GM03348 (cell line): Measurements from ENCODE around the gene STOML1.
A peak's percentile ranks its signal among the peaks of the same experiment; 100 is the strongest.
"Not testable (repeated sequence)": the region's sequence is repeated elsewhere in the genome, so short reads cannot be mapped to it uniquely, and the experiment has no call there.

Experiments used
- DNase-seq: peaks from one replicate; pipeline ENCODE4 v3.0.0; 2012; ENCODE audit warnings: low spot score

STOML1 gene

DNA sequence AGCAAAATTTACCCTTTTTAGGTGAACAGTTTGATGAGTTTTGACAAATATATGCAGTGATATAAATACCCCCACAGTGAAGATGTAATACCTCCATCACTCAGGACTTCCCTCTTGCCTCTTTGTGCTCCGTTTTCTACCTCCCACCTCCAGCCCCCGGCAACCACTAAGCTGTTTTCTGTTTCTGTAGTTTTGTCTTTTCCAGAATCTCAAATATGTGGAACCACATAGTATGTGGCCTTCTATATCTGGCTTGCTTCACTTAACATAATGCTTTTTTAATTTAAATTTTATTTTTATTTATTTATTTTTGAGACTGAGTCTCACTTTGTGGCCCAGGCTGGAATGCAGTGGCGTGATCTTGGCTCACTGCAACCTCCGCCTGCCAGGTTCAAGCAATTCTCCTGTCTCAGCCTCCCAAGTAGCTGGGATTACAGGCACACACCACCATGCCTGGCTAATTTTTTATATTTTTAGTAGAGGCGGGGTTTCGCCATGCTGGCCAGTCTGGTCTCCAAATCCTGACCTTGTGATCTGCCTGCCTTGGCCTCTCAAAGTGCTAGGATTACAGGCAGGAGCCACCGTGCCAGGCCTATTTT is 31.5 kb downstream of the STOML1 start:
- not testable (repeated sequence) for DNase-seq

DNA sequence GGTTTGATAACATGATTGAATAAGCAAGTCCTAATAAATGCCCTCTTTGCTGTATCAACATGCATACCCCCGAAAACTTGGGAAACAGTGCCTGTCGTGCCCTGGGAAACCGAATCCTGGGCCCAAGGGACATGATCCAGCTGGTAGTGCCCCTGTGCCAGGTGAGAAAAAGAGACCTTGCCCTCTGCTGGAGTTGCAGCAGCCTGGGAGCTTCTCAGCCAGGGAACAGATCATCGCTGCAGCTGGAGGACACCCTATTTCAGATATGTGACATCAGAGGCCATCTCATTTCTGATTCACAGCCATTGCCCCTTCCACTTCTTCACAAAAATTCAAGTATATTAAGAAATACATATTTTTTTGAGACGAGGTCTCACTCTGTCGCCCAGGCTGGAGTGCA is 32.3 kb downstream of the STOML1 start:
- no peak for DNase-seq

DNA sequence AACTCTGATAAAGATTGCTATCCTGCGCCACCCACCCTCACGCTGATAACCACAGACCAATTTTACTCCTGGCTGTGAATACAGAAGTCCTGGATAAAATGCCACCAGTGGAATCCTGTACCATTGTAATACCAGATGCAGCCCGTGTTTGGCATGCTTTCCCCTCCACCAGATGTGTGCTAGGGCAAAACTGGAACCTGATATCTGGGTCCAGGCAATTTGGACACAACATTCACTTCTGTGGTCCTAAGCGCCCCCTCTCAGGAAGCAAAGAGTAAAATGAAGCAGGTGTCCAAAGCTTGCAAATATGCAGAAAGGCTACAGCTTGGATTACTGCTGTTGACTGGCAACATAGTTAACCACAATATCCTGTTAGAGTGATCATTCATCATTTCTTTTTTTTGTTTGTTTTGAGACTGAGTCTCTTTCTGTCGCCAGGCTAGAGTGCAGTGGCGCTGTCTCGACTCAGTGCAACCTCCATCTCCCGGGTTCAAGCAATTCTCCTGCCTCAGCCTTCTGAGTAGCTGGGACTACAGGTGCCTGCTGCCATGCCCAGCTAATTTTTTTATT is 33.0 kb downstream of the STOML1 start:
- no peak for DNase-seq

DNA sequence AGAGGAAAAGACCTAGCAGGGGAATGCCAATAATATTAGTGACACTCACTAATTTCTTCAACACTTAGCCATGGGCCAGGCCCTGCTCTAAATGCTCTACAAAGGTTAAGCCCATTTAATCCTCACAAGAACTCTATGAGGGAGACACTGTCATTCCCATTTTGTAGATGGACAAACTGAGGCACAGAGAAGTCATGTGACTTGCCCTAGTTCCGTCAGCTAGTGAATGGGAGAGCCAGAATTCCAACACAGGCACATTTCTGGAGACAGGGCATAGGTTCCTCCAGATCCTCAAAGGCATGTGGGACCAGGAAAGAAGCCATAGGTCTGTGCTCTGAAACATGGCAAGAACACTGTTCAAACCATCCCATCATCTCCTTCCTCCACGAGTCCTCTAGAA is 34.3 kb downstream of the STOML1 start:
- DNase-seq: no peak

DNA sequence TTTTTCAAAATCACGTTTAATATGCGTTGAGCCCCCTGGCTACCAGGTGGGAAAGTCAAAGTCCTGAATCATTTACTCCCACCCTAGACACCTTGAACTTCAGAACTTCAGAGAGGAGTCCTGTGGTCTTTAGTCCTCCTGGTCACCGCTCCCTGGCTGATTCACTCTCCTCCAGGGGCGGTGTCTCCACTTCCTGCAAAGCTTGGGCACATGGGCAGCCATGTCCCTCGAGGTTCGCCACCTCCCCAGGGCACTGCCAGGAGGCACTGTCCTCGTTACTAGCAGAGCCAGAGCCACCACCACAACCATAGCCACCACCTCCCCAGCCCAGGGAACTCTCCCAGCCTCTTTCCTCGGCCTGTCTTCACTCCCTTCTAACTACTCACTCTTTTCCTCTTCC is 34.8 kb downstream of the STOML1 start:
- DNase-seq: no peak

DNA sequence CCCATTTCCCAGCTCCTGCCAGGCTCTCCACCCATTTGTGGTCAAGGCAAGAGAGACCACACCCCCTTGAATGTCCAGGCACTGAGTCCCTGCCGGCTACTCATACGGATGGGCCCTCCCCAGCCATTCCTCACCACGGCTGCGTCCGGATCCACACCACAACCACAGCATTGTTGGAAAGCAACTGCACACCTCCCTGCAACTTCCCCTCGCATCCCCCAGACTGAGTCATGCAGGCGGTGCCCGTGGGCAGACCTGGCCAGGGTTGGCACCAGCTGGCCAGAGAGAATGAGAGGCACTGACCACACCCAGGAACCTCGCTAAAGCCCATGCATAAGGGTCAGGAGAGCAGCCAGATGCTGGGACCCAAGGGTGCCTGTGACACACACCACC is 35.4 kb downstream of the STOML1 start:
- DNase-seq: peak; percentile 95

DNA sequence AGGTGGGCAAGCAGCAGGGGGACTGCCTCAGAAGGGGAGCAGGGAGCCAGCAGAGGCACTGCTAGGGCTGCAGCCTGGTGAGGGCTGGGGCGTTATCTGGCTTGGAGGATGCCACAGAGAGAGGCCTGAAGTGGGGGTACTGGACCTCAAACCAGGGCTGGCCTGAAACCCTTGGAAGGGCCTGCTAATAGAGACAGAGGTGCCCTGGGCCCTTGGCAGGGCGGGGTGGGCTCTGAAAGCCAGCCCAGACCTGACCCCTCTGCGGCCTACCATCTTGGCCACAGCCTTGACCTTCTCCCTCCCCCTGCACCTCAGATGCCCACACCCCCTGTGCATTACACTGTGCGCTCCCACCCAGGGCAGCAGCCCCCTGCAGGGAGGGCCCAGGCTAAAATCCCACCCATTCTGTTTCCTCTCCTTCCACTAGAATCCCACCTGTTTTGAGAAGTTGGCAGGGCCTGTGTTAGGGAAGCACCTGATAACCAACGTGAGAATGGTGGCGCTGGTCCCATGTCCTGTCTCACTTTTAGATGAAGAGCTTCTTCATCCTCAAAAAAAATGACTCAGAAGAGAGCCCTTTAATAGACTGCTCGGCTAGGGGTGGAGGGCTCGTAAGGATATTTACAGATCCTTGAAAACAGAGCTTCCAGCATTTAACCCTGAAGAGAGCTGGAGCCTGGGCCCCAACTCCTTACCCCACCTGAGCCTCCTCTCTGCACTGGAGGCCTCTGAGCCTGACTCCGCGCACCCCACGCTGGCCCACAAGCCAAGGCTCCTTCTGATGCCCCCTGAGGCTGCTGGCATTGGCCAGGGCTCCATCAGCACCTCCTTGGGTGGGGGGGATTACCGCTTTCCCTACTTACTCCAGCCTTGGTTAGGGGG is 36.0 kb downstream of the STOML1 start:
- DNase-seq: no peak

DNA sequence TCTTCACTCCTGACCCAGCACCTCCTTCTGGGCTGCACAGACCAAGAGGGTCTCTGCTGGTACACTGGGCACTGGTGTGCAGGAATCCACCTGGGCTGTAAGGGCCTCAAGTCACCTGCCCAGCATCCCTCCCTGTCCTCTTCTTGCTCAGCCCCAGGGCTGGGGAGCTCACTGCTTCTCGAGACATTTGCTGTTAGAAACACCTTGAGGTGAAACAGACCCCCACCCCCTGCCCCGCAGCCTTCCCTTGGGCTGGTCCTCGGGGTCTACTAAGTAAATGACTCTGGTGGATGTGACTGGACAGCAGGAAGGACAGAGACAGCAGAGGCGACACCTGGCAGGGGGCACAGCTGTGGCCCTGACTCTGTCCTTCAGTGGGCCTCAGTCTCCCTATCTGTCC is 36.8 kb downstream of the STOML1 start:
- no peak for DNase-seq

DNA sequence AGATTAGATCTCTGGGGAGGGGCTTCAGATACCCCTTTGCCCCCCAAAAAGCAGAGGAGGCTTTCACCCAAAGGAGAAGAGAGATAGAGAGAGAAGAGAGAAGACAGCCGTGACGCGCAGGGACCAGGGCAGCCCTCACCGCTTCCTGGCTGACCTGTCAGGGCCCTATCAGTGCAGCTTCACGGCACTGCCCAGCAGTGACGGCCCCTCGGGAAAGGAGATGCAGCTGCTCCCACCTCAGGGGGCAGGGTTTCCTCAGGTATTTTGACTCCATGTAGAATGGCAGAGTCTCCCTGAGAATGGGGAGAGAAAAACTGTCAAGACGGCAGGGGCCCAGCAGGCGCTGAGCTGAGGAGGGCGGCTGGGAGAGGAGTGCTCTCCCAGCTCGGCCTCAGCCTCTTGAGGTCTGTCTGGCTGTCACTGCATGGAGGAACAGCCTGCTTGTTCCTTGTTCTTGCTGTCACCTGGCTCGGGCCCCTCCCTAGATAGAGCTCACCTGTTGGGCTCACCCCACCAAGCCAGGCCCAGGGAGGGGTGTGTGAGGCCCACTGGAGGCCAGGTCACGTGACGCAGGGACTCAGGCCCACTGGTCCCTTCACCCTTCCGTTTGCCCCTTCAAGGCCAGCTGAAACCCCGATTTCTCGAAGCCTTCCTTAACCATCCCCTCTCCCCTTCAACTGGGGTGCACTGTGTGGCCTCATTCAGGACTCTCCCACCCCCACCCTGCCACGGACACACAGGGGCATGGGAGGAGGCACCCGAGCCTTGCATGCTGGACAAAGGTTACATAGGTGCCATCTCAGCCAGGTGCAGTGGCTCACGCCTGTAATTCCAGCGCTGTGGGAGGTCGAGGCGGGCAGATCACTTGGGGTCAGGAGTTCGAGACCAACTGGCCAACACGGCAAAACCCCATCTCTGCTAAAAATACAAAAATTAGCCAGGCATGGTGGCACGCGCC is 37.6 kb downstream of the STOML1 start:
- no peak for DNase-seq

DNA sequence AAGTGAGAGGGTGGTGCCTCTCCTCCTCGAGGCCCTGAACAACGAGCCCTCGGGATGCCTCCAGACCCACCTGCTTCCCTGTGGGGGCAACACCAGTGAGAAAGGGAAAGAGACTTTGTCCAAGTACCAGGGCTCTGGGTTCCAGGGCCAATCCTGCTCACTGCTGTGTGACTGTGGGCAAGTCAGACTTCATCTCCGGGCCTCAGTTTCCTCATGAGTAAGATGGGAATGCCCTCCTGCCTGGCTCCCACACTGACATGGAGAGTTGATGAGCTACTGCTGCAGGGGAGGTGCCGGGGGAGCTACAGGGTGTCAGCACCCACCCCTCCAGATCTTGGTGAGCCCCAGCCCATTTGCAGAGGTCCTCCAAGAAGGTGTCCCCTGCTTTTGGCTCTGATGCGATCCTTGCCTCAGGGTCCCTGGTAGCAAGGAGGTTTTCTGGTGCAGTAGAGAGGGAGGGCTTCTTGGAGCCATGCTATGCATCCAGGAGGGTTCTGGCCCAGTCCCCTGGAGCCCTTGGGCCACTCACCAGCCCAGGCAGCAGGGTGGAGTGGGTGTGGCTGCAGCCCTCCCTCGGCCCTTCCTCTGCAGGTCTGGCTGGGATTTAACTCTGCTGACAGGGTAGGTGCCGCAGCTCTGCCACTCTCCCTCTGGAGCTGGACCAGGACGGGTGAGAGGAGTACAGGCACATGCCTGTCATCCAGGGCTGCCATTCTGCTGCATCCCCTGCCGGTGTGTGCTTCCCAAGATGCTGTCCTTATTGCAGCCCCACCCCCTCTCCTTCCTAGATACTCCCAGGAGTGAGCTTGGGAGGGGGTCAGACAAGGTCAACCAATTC is 39.0 kb downstream of the STOML1 start:
- DNase-seq: no peak

DNA sequence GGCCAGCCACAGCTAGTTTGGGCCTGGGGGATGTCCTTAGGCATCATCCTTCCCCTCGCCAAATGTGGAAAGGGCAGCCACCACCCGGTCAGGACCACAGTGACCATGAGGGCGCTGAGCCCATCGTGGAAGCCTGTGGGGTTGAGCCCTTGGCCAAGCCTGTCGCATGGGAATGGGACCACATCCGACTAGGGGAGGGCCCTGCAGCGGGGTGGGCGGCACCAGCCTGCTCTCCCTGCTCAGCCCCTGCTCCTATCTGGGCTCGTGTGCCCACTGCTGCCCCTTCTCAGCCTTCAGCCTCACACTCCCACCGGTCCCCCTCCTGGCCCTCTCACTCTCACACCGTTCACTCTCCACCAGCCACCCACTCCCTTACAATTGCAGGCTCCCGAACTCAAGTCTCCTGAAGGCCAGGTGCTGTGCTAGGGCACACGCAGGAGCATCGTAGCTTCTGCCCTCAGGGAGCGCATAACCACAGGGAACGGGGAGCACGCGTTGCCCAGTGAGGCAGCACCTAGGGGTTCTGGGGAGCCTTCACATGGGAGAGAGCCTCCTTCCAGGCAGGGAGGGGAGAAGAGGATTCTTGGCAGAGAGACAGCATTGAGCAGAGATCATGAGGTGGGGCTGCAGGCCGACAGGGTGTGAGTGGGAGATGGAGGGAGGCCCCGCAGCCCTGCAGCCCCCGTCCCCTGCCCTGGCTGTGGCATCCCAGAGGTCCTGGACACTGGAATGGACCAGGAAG is 39.8 kb downstream of the STOML1 start:
- no peak for DNase-seq

DNA sequence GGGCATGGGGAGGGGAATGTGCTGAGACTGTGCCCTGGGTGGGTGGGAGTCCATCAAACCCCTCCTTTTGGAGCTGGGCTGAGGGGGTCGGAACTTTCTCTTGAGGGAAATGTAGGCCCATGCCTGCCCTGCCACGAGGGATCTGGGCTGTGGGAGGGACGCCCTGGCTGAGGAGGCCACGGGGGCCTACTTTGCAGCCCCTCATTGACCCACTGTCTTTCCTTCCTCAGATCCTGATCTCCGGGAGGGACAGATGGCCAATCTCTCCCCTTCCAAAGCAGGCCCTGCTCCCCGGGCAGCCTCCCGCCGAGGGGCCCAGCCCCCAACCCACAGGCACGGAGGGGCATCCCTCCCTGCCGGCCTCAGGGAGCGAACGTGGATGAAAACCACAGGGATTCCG is 40.5 kb downstream of the STOML1 start:
- no peak for DNase-seq

DNA sequence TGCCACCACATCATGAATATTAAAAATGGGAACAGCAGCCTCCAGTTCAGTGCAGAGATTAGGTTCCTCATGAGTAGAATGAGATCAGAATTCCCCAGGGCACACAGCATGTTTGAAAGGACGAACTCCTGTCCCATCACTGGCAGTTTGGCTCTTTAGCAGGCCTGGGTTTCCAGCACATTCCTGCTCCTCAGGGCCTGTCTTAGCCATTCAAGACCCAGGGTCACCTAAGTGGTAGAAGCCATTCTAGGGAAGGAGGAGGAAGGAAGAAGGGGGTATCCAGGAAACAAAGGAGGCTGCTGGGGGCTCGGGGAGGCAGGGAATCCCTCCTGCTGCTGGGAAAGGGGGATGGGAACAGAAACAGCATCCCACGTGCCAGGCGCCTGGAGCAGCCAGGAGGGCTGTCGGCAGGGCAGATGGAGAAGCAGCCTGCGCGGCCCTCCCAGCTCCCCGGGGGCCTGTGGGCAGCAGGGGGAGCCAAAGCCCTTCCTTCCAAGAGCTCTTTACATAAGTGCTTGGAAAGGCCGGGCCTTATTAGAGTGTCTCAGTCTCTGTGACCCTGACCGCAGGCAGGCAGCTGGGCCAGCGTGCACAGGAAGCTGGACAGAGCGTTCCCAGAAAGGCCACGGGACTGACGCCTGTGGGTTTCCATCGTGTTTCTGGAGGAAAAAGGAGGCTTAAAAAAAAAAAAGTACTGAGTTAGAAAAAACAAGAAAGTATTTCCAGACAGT is 41.1 kb downstream of the STOML1 start:
- peak; percentile 95 for DNase-seq

DNA sequence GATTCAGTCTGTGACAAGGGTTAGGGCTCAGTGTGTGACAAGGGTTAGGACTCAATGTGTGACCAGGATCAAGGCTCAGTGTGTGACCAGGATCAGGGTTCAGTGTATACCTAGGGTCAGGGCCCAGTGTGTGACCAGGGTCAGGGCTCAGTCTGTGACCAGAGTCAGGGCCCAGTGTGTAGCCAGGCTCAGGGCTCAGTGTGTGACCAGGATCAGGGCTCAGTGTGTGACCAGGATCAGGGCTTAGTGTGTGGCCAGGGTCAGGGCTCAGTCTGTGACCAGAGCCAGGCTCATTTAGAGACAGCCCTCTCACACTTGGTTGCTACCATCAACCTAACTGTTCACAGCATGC is 41.6 kb downstream of the STOML1 start:
- DNase-seq: no peak

DNA sequence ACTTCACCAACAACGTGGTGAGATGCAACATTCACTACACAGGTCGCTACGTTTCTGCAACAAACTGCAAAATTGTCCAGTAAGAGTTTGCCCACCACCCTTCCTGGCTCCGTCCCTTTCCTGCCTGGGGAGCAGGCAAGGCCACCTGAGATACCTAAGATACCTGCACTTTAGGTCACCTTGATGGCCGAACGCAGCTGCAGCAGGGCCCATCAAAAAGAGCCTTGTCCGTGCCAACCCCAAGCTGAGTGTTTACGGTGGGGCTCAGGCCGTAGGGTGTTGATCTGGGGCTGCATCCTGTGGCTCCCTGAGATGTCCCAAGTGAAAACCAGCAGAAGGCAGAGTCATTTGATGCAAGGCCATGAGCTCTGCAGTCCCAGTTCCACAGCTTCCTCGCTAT is 42.6 kb downstream of the STOML1 start:
- DNase-seq: no peak

DNA sequence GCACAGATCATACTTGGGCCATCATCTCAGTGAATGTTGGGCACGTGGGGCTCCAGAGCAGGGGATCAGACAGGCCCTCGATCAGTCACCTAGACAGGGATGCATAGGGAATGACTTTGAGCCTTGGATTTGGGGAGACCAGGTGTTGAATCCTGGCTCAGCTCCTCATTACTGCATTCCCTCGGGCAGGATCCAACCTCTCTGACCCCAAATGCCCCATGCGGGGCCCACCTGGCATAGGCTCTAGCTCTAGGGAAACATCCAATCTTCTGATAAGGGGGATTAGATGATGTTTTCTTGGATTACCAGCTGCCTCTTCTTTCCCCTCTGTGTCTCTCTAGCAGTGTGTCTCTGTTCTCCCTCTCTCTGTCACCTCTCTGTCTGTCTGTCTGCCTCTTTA is 43.1 kb downstream of the STOML1 start:
- no peak for DNase-seq

DNA sequence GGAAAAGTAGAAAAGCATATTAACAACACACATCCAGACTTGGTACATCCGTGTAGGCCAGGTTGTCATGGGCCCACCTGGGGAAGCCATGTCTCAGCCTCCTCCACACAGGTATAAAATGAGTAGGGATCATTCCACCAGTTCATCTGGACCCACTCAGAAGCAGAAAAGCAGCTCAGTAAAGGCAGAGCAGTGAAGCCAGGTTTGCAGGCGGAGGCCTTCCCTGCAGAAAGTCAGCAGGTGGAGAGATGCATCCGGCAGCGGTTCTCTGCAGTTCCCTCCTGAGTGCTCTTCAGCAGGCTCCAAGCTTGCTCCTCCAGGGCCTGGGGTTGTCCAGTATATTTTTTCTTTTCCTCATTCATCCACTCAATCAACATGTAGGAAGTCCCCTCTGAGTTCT is 43.7 kb downstream of the STOML1 start:
- DNase-seq: no peak

DNA sequence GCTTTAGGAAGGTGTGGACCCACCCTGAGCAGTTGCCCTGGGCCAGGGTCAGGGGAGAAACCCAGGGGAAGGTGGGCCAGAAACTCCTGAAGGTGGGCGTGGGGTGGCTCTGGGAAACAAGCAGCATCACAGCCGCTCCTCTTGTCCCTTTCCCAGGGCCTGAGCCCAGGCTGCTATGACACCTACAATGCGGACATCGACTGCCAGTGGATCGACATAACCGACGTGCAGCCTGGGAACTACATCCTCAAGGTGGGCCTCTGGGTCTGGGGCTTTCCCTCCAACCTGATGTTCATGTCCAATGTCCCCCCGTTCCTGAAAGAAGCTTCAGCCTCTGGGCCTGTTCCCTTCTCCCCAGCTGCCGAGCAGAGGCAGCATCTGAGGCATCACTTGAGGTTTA is 44.4 kb downstream of the STOML1 start:
- no peak for DNase-seq

DNA sequence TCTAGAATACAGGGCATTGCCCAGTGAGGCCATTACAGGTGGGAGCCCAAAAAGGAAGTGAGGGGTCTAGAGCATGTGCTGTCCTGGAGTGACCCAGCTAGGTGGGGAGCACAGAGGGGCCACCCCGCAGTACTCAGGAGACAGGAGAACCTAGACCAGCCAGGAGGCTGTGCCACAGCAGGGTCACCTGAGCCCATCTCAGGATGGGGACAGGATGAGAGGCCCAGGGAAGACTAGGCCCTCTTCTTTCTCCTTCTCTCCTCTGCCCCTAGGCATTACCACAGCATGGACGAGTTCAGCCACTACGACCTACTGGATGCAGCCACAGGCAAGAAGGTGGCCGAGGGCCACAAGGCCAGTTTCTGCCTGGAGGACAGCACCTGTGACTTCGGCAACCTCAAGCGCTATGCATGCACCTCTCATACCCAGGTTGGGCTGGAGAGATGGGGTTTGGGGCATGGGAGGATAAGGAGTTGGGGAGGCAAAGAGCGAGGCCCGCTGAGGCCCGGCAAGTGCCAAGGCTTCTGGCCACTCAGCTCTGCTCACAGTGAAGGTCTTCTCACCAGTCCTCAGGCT is 45.2 kb downstream of the STOML1 start:
- DNase-seq: no peak
